ENCODE measurements around the gene AP1S3. TPM values are rescaled to one million over a fixed set of nuclear protein-coding genes. Genes with fewer than 3 reads are reported as not detected.
A peak's percentile ranks its signal among the peaks of the same experiment; 100 is the strongest.

The AP1S3 gene
- polyA plus RNA-seq, 1 experiment = 2.9 TPM

DNA sequence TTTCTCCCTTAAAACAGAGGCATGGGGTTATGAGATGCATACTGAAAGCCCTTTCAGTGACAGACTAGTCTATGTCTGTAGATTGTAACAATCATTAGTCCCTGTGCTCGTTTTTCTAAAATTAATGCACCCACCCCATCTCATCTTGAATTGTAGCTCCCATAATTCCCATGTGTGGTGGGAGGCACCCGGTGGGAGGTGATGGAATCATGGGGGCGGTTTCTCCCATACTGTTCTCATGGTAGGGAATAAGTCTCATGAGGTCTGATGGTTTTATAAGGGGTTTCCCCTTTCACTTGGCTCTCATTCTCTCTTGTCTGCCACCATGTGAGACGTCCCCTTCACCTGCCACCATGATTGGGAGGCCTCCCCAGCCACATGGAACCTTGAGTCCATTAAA lies 100.9 kb downstream of the AP1S3 start:
- 0 out of 2 replicates have a peak, but pooled peaks cover 3% of the 10 kb centered on the region for H3K9me3 ChIP-seq (ENCODE audit: control insufficient read depth, insufficient read depth, low read length)
- H3K27me3 ChIP-seq (ENCODE audit: control insufficient read depth, insufficient read depth, low read length) = no peaks in the 10 kb centered on the region
- ChIA-PET POLR2A (no interaction called here), CTCF (interaction anchor here (0.5 to 1.5 kb wide), 2 partner anchors 61 kb away, joined by 3 to 4 read pairs; no protein-coding TSS in a partner anchor)
- TF ChIP-seq, protein P1, sequence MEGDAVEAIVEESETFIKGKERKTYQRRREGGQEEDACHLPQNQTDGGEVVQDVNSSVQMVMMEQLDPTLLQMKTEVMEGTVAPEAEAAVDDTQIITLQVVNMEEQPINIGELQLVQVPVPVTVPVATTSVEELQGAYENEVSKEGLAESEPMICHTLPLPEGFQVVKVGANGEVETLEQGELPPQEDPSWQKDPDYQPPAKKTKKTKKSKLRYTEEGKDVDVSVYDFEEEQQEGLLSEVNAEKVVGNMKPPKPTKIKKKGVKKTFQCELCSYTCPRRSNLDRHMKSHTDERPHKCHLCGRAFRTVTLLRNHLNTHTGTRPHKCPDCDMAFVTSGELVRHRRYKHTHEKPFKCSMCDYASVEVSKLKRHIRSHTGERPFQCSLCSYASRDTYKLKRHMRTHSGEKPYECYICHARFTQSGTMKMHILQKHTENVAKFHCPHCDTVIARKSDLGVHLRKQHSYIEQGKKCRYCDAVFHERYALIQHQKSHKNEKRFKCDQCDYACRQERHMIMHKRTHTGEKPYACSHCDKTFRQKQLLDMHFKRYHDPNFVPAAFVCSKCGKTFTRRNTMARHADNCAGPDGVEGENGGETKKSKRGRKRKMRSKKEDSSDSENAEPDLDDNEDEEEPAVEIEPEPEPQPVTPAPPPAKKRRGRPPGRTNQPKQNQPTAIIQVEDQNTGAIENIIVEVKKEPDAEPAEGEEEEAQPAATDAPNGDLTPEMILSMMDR (IDR thresholded peaks at IDR 0.05; ENCODE audit: low read depth, low read length) = no peak
- H3K4me3 ChIP-seq (ENCODE audit: low read depth, low read length) = no peak overlapping the region
- H3K27ac ChIP-seq (ENCODE audit: low read depth, low read length) = no peak overlapping the region
- DNase-seq (ENCODE audit: low read depth, low spot score) = no peak

DNA sequence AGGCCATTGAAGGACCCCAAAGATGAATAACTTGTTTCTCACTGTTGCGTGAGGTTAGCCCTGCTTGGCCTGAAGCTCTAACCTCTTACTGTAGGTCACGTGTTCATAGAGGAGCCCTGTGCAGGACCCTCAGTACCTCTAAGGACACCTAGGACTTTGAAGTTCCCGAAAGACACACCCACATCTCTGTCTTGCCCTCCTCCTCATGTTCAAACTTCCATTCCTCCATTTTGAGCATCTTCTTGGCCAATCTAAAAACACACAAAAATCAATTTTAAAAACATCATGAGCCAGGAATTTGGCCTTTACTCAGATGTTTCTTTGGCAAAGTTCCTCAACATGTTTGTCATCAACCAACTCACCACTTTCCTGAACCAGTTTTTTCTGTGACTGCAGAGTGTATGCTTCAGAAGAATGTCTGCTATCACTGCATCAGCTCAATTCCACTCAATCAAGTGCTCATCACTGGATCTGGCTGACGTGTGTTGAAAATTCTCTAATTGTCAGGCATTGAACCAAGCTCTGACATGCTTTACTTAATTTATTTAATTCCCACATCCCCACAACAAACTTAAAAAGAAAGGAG lies 101.6 kb downstream of the AP1S3 start:
- CTCF ChIA-PET = interaction anchor here (0.6 kb wide), 1 partner anchor 55 kb away, joined by 3 read pairs; no protein-coding TSS in a partner anchor
- peak; percentile 54 for DNase-seq (ENCODE audit: low read depth, low spot score)
- Histone ChIP-seq H3K4me3 (ENCODE audit: low read depth, low read length) (no peak overlapping the region), H3K9me3 (ENCODE audit: control insufficient read depth, insufficient read depth, low read length) (0 out of 2 replicates have a peak, but pooled peaks cover 3% of the 10 kb centered on the region), H3K27ac (ENCODE audit: low read depth, low read length) (peak overlapping the region; percentile 12), H3K27me3 (ENCODE audit: control insufficient read depth, insufficient read depth, low read length) (no peaks in the 10 kb centered on the region)
- TF ChIP-seq, protein P1 (IDR thresholded peaks at IDR 0.05; ENCODE audit: low read depth, low read length) = no peak
- POLR2A ChIA-PET = no interaction called here

DNA sequence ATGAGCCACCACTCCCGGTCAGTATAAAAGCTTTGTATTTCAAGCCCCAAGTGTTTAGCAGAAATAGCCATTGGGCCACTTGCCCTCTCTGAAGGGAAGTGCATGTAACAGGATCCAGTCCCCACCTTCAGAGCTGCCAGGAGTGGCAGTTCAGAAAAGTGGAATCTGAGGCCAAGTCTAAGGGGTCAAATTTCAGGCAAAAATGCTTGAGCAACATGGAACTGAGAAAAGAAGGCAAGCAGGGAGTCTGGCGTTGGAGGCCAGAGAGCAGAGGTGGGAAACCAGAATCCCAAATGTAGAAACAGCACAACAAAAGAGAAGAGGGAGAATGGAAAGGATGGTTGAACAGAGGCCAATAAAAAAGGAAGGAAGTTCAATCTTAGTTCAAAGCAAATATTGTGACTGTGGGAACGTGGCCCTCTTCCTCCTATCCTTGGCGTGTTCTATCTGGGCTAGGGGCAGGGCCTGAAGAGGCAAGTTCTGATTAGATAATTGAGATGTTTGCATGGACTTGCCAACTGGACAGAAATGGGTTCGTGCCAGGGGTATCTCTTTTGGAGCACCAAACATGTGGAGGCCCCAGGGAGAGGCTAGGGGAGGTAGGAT lies 102.2 kb downstream of the AP1S3 start:
- Histone ChIP-seq H3K27me3 (ENCODE audit: control insufficient read depth, insufficient read depth, low read length) (no peaks in the 10 kb centered on the region), H3K9me3 (ENCODE audit: control insufficient read depth, insufficient read depth, low read length) (0 out of 2 replicates have a peak, but pooled peaks cover 3% of the 10 kb centered on the region), H3K27ac (ENCODE audit: low read depth, low read length) (peak overlapping the region; percentile 12), H3K4me3 (ENCODE audit: low read depth, low read length) (no peak overlapping the region)
- no peak for DNase-seq (ENCODE audit: low read depth, low spot score)
- TF ChIP-seq, protein P1 (IDR thresholded peaks at IDR 0.05; ENCODE audit: low read depth, low read length) = no peak
- ChIA-PET POLR2A (no interaction called here), CTCF (interaction anchor here (0.6 to 1.2 kb wide), 2 partner anchors 10 to 55 kb away, joined by 3 read pairs; no protein-coding TSS in a partner anchor)

DNA sequence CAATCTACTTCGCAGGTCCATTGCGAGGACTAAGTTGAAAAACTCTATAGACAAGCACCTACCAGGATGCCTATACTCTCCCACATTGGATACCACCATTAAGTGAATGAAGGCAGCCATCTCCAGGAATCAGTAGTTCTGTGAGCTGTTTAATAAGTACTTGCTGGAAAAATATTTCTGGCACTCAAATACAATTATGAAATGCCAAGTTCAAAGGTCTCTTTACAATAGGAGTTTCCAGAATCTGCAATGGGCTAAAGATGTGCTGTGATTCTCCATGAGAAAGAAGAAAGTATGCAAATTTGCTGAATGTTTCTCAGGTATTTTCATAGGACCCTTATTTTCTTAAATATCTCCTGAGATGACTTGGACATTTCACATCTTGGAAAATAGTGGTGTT lies 103.0 kb downstream of the AP1S3 start:
- ChIA-PET CTCF (interaction anchor here (0.6 to 1.2 kb wide), 2 partner anchors 11 to 45 kb away, joined by 3 read pairs; no protein-coding TSS in a partner anchor), POLR2A (no interaction called here)
- no peak for DNase-seq (ENCODE audit: low read depth, low spot score)

More for the DNA sequence above, 103.0 kb downstream of the AP1S3 start:
- H3K4me3 ChIP-seq (ENCODE audit: low read depth, low read length) = no peak overlapping the region
- TF ChIP-seq, protein P1 (IDR thresholded peaks at IDR 0.05; ENCODE audit: low read depth, low read length) = no peak
- H3K27ac ChIP-seq (ENCODE audit: low read depth, low read length) = no peak overlapping the region
- H3K27me3 ChIP-seq (ENCODE audit: control insufficient read depth, insufficient read depth, low read length) = no peaks in the 10 kb centered on the region
- H3K9me3 ChIP-seq (ENCODE audit: control insufficient read depth, insufficient read depth, low read length) = 0 out of 2 replicates have a peak, but pooled peaks cover 3% of the 10 kb centered on the region
